A549 (cell line): ENCODE measurements around the gene C1QTNF3.

Experiments
- CEBPB ChIP-seq, 2 experiments: fragments of >200 bp in 1 of 2; sonication (Bioruptor Twin) in 1 of 2; formaldehyde crosslinking in 1 of 2; IDR thresholded peaks; 2 replicates each; pipeline ENCODE4 v1.6.1; 2012 to 2016
- GATA3 ChIP-seq: IDR thresholded peaks from 2 replicates; pipeline ENCODE4 v1.6.1; 2012; ENCODE audit warnings: borderline replicate concordance
- HDAC2 ChIP-seq: fragments of 200-600 bp; sonication (generic); IDR thresholded peaks from 2 replicates; pipeline ENCODE4 v1.6.1; 2016
- JUN ChIP-seq, 2 experiments: fragments of >200 bp; sonication (Bioruptor Twin); formaldehyde crosslinking; IDR thresholded peaks; 2 replicates in 1 of 2; 3 replicates in 1 of 2; pipeline ENCODE4 v1.6.1; 2016 to 2017
- PHF8 ChIP-seq: fragments of 200-600 bp; sonication (generic); IDR thresholded peaks from 2 replicates; pipeline ENCODE4 v1.6.1; 2016; ENCODE audit warnings: low read depth, mild to moderate bottlenecking, antibody characterized with exemption, moderate library complexity, borderline replicate concordance
- POLR2A ChIP-seq: IDR thresholded peaks from 2 replicates; pipeline ENCODE4 v1.6.1; 2012; ENCODE audit warnings: mild to moderate bottlenecking, low read length
- RFX5 ChIP-seq: fragments of 450-650 bp; IDR thresholded peaks from 2 replicates; pipeline ENCODE4 v1.7.1; 2014; ENCODE audit warnings: antibody characterized with exemption, mild to moderate bottlenecking, moderate library complexity
- SMC3 ChIP-seq: fragments of >200 bp; sonication (Bioruptor Twin); formaldehyde crosslinking; IDR thresholded peaks from 3 replicates; pipeline ENCODE4 v1.6.1; 2018; ENCODE audit warnings: inconsistent platforms
- TF ChIP-seq, protein P1 (sequence below): fragments of >200 bp; sonication (Bioruptor Twin); formaldehyde crosslinking; IDR thresholded peaks from 3 replicates; pipeline ENCODE4 v1.5.1; 2016
- TF ChIP-seq, protein P2 (sequence below): fragments of 250-450 bp; sonication (Bioruptor Pico); IDR thresholded peaks from 2 replicates; pipeline ENCODE4 v1.5.0; 2021; ENCODE audit warnings: mild to moderate bottlenecking, moderate library complexity, borderline replicate concordance

DNA sequence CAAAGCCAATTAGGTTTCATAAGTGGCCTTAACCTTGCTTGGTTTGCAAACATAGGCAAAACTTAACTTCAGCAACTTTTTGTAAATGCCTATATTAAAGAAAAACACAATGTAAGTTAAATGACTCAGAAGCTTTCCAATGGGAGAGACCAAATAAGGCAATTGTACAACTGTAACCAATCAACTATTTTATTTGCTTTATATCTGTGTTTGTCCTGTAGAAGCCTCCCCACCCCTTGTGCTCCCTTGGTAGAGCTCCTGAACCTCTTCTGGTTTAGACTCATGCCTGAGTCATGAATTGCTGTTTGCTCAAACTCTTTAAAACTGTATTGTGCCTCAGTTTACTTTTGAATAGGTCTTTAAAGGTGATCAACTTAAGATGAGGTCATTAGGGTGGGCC is 3.0 kb upstream of the C1QTNF3 start:
- TF ChIP-seq HDAC2 (no peak), SMC3 (no peak), CEBPB (IDR thresholded peaks at IDR 0.05) (no peak), RFX5 (no peak), JUN (IDR thresholded peaks at IDR 0.05) (no peak), PHF8 (no peak), POLR2A (no peak), GATA3 (no peak)
- TF ChIP-seq, protein P1, sequence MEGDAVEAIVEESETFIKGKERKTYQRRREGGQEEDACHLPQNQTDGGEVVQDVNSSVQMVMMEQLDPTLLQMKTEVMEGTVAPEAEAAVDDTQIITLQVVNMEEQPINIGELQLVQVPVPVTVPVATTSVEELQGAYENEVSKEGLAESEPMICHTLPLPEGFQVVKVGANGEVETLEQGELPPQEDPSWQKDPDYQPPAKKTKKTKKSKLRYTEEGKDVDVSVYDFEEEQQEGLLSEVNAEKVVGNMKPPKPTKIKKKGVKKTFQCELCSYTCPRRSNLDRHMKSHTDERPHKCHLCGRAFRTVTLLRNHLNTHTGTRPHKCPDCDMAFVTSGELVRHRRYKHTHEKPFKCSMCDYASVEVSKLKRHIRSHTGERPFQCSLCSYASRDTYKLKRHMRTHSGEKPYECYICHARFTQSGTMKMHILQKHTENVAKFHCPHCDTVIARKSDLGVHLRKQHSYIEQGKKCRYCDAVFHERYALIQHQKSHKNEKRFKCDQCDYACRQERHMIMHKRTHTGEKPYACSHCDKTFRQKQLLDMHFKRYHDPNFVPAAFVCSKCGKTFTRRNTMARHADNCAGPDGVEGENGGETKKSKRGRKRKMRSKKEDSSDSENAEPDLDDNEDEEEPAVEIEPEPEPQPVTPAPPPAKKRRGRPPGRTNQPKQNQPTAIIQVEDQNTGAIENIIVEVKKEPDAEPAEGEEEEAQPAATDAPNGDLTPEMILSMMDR = no peak
- TF ChIP-seq, protein P2, sequence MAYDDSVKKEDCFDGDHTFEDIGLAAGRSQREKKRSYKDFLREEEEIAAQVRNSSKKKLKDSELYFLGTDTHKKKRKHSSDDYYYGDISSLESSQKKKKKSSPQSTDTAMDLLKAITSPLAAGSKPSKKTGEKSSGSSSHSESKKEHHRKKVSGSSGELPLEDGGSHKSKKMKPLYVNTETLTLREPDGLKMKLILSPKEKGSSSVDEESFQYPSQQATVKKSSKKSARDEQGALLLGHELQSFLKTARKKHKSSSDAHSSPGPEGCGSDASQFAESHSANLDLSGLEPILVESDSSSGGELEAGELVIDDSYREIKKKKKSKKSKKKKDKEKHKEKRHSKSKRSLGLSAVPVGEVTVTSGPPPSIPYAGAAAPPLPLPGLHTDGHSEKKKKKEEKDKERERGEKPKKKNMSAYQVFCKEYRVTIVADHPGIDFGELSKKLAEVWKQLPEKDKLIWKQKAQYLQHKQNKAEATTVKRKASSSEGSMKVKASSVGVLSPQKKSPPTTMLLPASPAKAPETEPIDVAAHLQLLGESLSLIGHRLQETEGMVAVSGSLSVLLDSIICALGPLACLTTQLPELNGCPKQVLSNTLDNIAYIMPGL = no peak
